A549 (cell line): Measurements from ENCODE around the gene CPAMD8. TPM values are rescaled to one million over a fixed set of nuclear protein-coding genes. Genes with fewer than 3 reads are reported as not detected.

Experiments
- ATAC-seq, 2 experiments: fragments of 200-7000 bp in 1 of 2; fragments of >200 bp in 1 of 2; cut with Nextera tagmentation in 1 of 2; cut with Tn5 transposase in 1 of 2; 3 replicates each; pipeline versions ENCODE4 v1.8.0 to v1.9.1; 2018 to 2020; ENCODE audit warnings: mild to moderate bottlenecking in 1 of 2, moderate library complexity in 1 of 2
- CTCF ChIA-PET: fragments of 300-600 bp; sonication (Branson Sonifier 250); formaldehyde crosslinking; extraction: SDS; loops from one replicate; lab custom pipeline; 2021; ENCODE audit warnings: antibody characterized with exemption, inconsistent platforms; lab: Yijun Ruan, JAX
- POLR2A ChIA-PET: fragments of 350-600 bp; formaldehyde crosslinking; extraction: SDS; loops from one replicate; lab custom pipeline; 2021; ENCODE audit warnings: antibody characterized with exemption, inconsistent platforms; lab: Yijun Ruan, JAX
- DNase-seq, 2 experiments: peaks; one replicate each; pipeline versions ENCODE4 v3.0.0 to v3.0.0-alpha.2; 2011 to 2016; ENCODE audit warnings: low read depth in 1 of 2, low spot score in 1 of 2
- FAIRE-seq: peaks from 2 replicates; lab custom pipeline; 2011; peaks lifted over from hg19 to GRCh38; lab: Jason Lieb, UNC
- H3K27ac ChIP-seq, 2 experiments: fragments of >200 bp; sonication (Bioruptor Twin); formaldehyde crosslinking; 3 replicates each; pipeline ENCODE4 v1.5.1; 2016 to 2017
- H3K4me1 ChIP-seq: fragments of >200 bp; sonication (Bioruptor Twin); formaldehyde crosslinking; 3 replicates; pipeline ENCODE4 v1.6.1; 2016
- H3K4me2 ChIP-seq: fragments of >200 bp; sonication (Bioruptor Twin); formaldehyde crosslinking; 3 replicates; pipeline ENCODE4 v1.6.1; 2016
- H3K4me3 ChIP-seq: fragments of >200 bp; sonication (Bioruptor Twin); formaldehyde crosslinking; 3 replicates; pipeline ENCODE4 v1.5.1; 2016
- H3K9me3 ChIP-seq: fragments of >200 bp; sonication (Bioruptor Twin); formaldehyde crosslinking; 3 replicates; pipeline ENCODE4 v1.6.1; 2016
- CEBPB ChIP-seq, 2 experiments: fragments of >200 bp in 1 of 2; sonication (Bioruptor Twin) in 1 of 2; formaldehyde crosslinking in 1 of 2; IDR thresholded peaks; 2 replicates each; pipeline ENCODE4 v1.6.1; 2012 to 2016
- FOXS1 ChIP-seq: fragments of 250-450 bp; sonication (Bioruptor Pico); IDR thresholded peaks from 2 replicates; pipeline ENCODE4 v1.5.0; 2020; ENCODE audit warnings: mild to moderate bottlenecking, moderate library complexity
- HOXB5 ChIP-seq: fragments of 250-450 bp; sonication (Bioruptor Pico); IDR thresholded peaks from 2 replicates; pipeline ENCODE4 v1.5.0; 2020; ENCODE audit warnings: mild to moderate bottlenecking, moderate library complexity
- KDM1A ChIP-seq: fragments of 200-600 bp; sonication (generic); IDR thresholded peaks from 2 replicates; pipeline ENCODE4 v1.6.1; 2016; ENCODE audit warnings: low read depth, mild to moderate bottlenecking
- MAFK ChIP-seq: fragments of 450-650 bp; IDR thresholded peaks from 2 replicates; pipeline ENCODE4 v1.6.1; 2014; ENCODE audit not compliant: partially characterized antibody
- MAZ ChIP-seq: fragments of 150-350 bp; IDR thresholded peaks from 2 replicates; pipeline ENCODE4 v1.6.1; 2014; ENCODE audit warnings: antibody characterized with exemption, low read depth, low read length, borderline replicate concordance
- POLR2AphosphoS2 ChIP-seq: conservative IDR thresholded peaks from 2 replicates; pipeline ENCODE4 v1.6.1; 2012; ENCODE audit warnings: low read length, improper control_type of control experiment, inconsistent platforms
- RARB ChIP-seq: fragments of 250-450 bp; sonication (Bioruptor Pico); IDR thresholded peaks from 2 replicates; pipeline ENCODE4 v1.8.0; 2021; ENCODE audit warnings: mild to moderate bottlenecking, moderate library complexity
- SMC3 ChIP-seq: fragments of >200 bp; sonication (Bioruptor Twin); formaldehyde crosslinking; IDR thresholded peaks from 3 replicates; pipeline ENCODE4 v1.6.1; 2018; ENCODE audit warnings: inconsistent platforms
- TP53 ChIP-seq: fragments of 250-450 bp; sonication (Bioruptor Pico); IDR thresholded peaks from 2 replicates; pipeline ENCODE4 v1.5.0; 2021; ENCODE audit warnings: mild to moderate bottlenecking, moderate library complexity
- ZNF302 ChIP-seq: fragments of 250-450 bp; sonication (Bioruptor Pico); IDR thresholded peaks from 2 replicates; pipeline ENCODE4 v1.9.0; 2021; ENCODE audit warnings: inconsistent platforms, mild to moderate bottlenecking, moderate library complexity
- WGBS: methylation state at CpG from one replicate; pipeline ENCODE4 v1.1.6; 2017; ENCODE audit errors: missing lambda C conversion rate; 5-methylcytosine and 5-hydroxymethylcytosine counted together
- polyA plus RNA-seq, 4 experiments: library from polyadenylated mRNA; depleted of rRNA in 3 of 4; stranded (reverse); fragments of >200 nt; fragmentation: RNase III in 1 of 4; extraction: RNeasy Plus Mini Kit Qiagen cat#74134 plus additional on column Dnase treatment in 1 of 4; gene quantifications; 2 replicates in 3 of 4; 3 replicates in 1 of 4; pipeline ENCODE4 v1.2.3, GENCODE V29; 2011 to 2017
- TF ChIP-seq, protein P1 (sequence below): IDR thresholded peaks from 2 replicates; pipeline ENCODE4 v1.6.1; 2012
- TF ChIP-seq, protein P2 (sequence below): fragments of 250-450 bp; sonication (Bioruptor Pico); IDR thresholded peaks from 2 replicates; pipeline ENCODE4 v1.5.0; 2021; ENCODE audit warnings: mild to moderate bottlenecking, moderate library complexity, borderline replicate concordance
- TF ChIP-seq, protein P3 (sequence below): fragments of >200 bp; sonication (Bioruptor Twin); formaldehyde crosslinking; IDR thresholded peaks from 3 replicates; pipeline ENCODE4 v1.6.1; 2016
- TF ChIP-seq, protein P4 (sequence below): fragments of 150-350 bp; IDR thresholded peaks from 2 replicates; pipeline ENCODE4 v1.6.1; 2014; ENCODE audit warnings: low read depth, mild to moderate bottlenecking, low read length
- TF ChIP-seq, protein P5 (sequence below): fragments of >200 bp; sonication (Bioruptor Twin); formaldehyde crosslinking; IDR thresholded peaks from 3 replicates; pipeline ENCODE4 v1.5.1; 2016
- TF ChIP-seq, protein P6 (sequence below): IDR thresholded peaks from 2 replicates; pipeline ENCODE4 v1.6.1; 2012

Gene CPAMD8
- polyA plus RNA-seq, 2 of the 4 experiments (the other 2 are of a cell fraction) = 0.03 TPM; not detected in 1

DNA sequence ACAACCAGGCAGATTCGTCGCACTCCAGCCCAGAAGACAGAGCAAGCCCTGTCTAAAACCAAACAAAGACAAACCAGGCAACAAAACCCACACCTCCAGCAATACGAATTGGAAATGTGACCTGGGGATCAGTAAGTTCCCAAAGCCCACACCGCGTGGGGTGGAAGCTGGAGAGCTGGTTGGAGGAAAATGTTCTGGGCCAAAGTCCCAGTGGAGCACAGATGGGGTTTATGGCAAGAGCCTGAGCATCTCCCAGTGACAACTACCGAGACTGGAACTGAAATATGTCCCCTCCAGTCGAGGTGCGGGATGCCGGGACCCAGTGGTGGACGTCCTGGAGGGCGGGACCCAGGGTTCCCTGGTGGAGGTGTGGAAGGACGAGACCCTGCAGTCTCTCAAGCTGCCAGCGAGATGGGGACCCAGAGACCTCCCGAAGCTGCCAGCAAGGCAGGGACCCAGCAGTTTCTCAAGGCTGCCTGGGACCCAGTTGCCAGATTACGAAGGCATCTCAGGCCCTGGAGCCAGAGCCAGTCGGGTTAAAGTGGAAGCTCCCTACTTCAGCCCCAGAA, 22.4 kb upstream of the CPAMD8 start (continued):
- TF ChIP-seq, protein P1, sequence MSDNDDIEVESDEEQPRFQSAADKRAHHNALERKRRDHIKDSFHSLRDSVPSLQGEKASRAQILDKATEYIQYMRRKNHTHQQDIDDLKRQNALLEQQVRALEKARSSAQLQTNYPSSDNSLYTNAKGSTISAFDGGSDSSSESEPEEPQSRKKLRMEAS = no peak

DNA sequence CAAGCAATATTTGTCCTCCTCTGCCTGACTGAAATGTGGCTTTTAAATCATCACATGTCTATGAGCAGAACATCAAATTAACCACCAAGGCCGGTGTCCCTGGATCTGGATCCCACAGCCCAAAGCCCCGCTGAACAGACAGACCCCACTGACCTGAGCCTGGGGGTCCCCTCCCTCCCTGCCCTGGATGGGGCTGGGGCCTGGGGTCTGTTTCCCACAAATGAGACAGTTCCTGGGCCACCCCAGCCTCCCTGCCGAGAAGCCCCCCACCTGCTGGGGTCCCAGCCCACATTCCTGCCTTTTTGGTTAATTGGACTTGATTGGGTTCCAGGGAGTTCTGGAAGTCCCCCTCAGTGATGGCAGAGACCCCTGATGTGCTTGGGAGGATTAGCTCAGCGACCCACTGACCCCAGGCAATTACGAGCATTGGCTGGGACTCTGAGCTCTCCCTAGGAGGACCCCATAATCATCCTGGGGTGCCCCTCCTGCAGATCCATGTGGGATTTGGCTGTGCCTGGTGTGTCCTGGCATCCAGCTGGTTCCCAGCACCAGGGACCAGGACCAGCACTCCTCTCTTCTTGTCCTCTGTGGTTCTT, 19.4 kb upstream of the CPAMD8 start:
- no peak overlapping the region for H3K4me2 ChIP-seq
- TF ChIP-seq ZNF302 (CRISPR knock-in tag) = no peak
- TF ChIP-seq HOXB5 = no peak
- no peak for TF ChIP-seq RARB (CRISPR knock-in tag)
- no peak for TF ChIP-seq SMC3
- TF ChIP-seq, protein P2, sequence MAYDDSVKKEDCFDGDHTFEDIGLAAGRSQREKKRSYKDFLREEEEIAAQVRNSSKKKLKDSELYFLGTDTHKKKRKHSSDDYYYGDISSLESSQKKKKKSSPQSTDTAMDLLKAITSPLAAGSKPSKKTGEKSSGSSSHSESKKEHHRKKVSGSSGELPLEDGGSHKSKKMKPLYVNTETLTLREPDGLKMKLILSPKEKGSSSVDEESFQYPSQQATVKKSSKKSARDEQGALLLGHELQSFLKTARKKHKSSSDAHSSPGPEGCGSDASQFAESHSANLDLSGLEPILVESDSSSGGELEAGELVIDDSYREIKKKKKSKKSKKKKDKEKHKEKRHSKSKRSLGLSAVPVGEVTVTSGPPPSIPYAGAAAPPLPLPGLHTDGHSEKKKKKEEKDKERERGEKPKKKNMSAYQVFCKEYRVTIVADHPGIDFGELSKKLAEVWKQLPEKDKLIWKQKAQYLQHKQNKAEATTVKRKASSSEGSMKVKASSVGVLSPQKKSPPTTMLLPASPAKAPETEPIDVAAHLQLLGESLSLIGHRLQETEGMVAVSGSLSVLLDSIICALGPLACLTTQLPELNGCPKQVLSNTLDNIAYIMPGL (CRISPR knock-in tag) = no peak
- TF ChIP-seq, protein P3, sequence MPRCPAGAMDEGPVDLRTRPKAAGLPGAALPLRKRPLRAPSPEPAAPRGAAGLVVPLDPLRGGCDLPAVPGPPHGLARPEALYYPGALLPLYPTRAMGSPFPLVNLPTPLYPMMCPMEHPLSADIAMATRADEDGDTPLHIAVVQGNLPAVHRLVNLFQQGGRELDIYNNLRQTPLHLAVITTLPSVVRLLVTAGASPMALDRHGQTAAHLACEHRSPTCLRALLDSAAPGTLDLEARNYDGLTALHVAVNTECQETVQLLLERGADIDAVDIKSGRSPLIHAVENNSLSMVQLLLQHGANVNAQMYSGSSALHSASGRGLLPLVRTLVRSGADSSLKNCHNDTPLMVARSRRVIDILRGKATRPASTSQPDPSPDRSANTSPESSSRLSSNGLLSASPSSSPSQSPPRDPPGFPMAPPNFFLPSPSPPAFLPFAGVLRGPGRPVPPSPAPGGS = no peak
- no peak for TF ChIP-seq MAFK
- no peak for TF ChIP-seq MAZ
- no peaks in the 10 kb centered on the region for H3K9me3 ChIP-seq
- no peak overlapping the region for H3K27ac ChIP-seq
- no peak for ATAC-seq
- ChIA-PET CTCF (interaction anchor here (0.6 to 1.0 kb wide), 2 partner anchors 52 to 55 kb away, joined by 3 read pairs; no protein-coding TSS in a partner anchor), POLR2A (no interaction called here)
- H3K4me3 ChIP-seq = no peak overlapping the region
- H3K4me1 ChIP-seq = no peaks in the 10 kb centered on the region
- no peak for DNase-seq
- no peak for FAIRE-seq
- 93% methylated on average over 3 of the region's 5 CpGs for WGBS

DNA sequence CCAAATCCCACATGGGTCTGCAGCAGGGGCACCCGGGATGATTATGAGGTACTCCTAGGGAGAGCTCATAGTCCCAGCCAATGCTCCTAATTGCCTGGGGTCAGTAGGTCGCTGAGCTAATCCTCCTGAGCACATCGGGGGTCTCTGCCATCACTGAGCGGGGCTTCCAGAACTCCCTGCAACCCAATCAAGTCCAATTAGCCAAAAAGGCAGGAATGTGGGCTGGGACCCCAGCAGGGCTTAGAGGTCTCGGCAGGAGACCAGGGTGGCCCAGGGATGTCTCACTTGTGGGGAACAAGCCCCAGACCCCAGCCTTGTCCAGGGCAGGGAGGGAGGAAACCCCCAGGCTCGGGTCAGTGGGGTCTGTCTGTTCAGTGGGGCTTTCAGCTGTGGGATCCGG, 17.1 kb upstream of the CPAMD8 start:
- ATAC-seq = no peak
- no peak overlapping the region for H3K4me3 ChIP-seq
- TF ChIP-seq, protein P4, sequence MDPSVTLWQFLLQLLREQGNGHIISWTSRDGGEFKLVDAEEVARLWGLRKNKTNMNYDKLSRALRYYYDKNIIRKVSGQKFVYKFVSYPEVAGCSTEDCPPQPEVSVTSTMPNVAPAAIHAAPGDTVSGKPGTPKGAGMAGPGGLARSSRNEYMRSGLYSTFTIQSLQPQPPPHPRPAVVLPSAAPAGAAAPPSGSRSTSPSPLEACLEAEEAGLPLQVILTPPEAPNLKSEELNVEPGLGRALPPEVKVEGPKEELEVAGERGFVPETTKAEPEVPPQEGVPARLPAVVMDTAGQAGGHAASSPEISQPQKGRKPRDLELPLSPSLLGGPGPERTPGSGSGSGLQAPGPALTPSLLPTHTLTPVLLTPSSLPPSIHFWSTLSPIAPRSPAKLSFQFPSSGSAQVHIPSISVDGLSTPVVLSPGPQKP = no peak
- TF ChIP-seq FOXS1 (CRISPR knock-in tag) = no peak
- TF ChIP-seq CEBPB (IDR thresholded peaks at IDR 0.05) = no peak
- TF ChIP-seq, protein P1 = no peak
- TF ChIP-seq MAZ = no peak
- TF ChIP-seq TP53 (CRISPR knock-in tag) = no peak
- TF ChIP-seq, protein P5, sequence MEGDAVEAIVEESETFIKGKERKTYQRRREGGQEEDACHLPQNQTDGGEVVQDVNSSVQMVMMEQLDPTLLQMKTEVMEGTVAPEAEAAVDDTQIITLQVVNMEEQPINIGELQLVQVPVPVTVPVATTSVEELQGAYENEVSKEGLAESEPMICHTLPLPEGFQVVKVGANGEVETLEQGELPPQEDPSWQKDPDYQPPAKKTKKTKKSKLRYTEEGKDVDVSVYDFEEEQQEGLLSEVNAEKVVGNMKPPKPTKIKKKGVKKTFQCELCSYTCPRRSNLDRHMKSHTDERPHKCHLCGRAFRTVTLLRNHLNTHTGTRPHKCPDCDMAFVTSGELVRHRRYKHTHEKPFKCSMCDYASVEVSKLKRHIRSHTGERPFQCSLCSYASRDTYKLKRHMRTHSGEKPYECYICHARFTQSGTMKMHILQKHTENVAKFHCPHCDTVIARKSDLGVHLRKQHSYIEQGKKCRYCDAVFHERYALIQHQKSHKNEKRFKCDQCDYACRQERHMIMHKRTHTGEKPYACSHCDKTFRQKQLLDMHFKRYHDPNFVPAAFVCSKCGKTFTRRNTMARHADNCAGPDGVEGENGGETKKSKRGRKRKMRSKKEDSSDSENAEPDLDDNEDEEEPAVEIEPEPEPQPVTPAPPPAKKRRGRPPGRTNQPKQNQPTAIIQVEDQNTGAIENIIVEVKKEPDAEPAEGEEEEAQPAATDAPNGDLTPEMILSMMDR = no peak
- TF ChIP-seq KDM1A = no peak
- TF ChIP-seq, protein P6, sequence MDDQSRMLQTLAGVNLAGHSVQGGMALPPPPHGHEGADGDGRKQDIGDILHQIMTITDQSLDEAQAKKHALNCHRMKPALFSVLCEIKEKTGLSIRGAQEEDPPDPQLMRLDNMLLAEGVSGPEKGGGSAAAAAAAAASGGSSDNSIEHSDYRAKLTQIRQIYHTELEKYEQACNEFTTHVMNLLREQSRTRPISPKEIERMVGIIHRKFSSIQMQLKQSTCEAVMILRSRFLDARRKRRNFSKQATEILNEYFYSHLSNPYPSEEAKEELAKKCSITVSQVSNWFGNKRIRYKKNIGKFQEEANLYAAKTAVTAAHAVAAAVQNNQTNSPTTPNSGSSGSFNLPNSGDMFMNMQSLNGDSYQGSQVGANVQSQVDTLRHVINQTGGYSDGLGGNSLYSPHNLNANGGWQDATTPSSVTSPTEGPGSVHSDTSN = no peak
- no peak for TF ChIP-seq POLR2AphosphoS2
- no peak for TF ChIP-seq SMC3
- TF ChIP-seq, all 56 proteins: peak for 0
- no peak for FAIRE-seq
- DNase-seq = no peak
- CTCF ChIA-PET = interaction anchor here (0.6 to 1.3 kb wide), 4 partner anchors 9 to 329 kb away, joined by 3 read pairs; no protein-coding TSS in a partner anchor
- Histone ChIP-seq H3K4me1 (no peaks in the 10 kb centered on the region), H3K4me2 (no peak overlapping the region), H3K27ac (no peak overlapping the region), H3K9me3 (no peaks in the 10 kb centered on the region)
- POLR2A ChIA-PET = no interaction called here
- WGBS = 37% methylated on average over 3 of the region's 7 CpGs
